Measurements from ENCODE around the gene UIMC1. TPM values are rescaled to one million over a fixed set of nuclear protein-coding genes. Genes with fewer than 3 reads are reported as not detected.

Gene UIMC1
- total and polyA plus RNA-seq, 7 donors = 18.0 to 96.1 (median 40.2) TPM

- Histone ChIP-seq H3K27ac (no peak overlapping the region), H3K9me3 (no peaks in the 10 kb centered on the region), H3K36me3 (no peaks in the 10 kb centered on the region), H3K4me3 (no peak overlapping the region), H3K4me1 (no peaks in the 10 kb centered on the region), H3K27me3 (no peaks in the 10 kb centered on the region)
- WGBS, 2 donors = 89 to 90% methylated on average over 27 of the region's 27 CpGs
- peak; percentile 47 for DNase-seq
- intact Hi-C loops (cut with DNase I) = no loop called here
- TF ChIP-seq EP300 (IDR thresholded peaks at IDR 0.05) (no peak), POLR2AphosphoS5 (IDR thresholded peaks at IDR 0.05) (no peak), POLR2A (IDR thresholded peaks at IDR 0.05) (no peak), CTCF (IDR thresholded peaks at IDR 0.05) (no peak)
Measured at GRCh38 chr5:176888016-176888864, 118.3 kb downstream of the UIMC1 start.

GRCh38 chr5:176887252-176887849 is 119.2 kb downstream of the UIMC1 start:
- no peaks in the 10 kb centered on the region for H3K36me3 ChIP-seq
- TF ChIP-seq CTCF (IDR thresholded peaks at IDR 0.05) = no peak
- TF ChIP-seq POLR2A (IDR thresholded peaks at IDR 0.05) = no peak
- TF ChIP-seq EP300 (IDR thresholded peaks at IDR 0.05) = no peak
- TF ChIP-seq POLR2AphosphoS5 (IDR thresholded peaks at IDR 0.05) = no peak
- 86 to 88% methylated on average over 28 of the region's 28 CpGs for WGBS, 2 donors
- peak; percentile 48 for DNase-seq
- no peaks in the 10 kb centered on the region for H3K9me3 ChIP-seq
- no peak overlapping the region for H3K27ac ChIP-seq
- no peak overlapping the region for H3K4me3 ChIP-seq
- intact Hi-C loops (cut with DNase I) = no loop called here
- H3K4me1 ChIP-seq = no peaks in the 10 kb centered on the region
- no peaks in the 10 kb centered on the region for H3K27me3 ChIP-seq

GRCh38 chr5:176886336-176887251 is 120.0 kb downstream of the UIMC1 start:
- WGBS, 2 donors = 88 to 94% methylated on average over 13 of the region's 13 CpGs
- Histone ChIP-seq H3K9me3 (no peaks in the 10 kb centered on the region), H3K4me1 (no peaks in the 10 kb centered on the region), H3K36me3 (no peaks in the 10 kb centered on the region), H3K27me3 (no peaks in the 10 kb centered on the region), H3K27ac (no peak overlapping the region), H3K4me3 (no peak overlapping the region)
- TF ChIP-seq EP300 (IDR thresholded peaks at IDR 0.05) (no peak), POLR2AphosphoS5 (IDR thresholded peaks at IDR 0.05) (no peak), CTCF (IDR thresholded peaks at IDR 0.05) (no peak), POLR2A (IDR thresholded peaks at IDR 0.05) (no peak)
- intact Hi-C loops (cut with DNase I) = no loop called here
- DNase-seq = peak; percentile 53

GRCh38 chr5:176884571-176884890 is 122.0 kb downstream of the UIMC1 start:
- Histone ChIP-seq H3K36me3 (no peaks in the 10 kb centered on the region), H3K27ac (no peak overlapping the region), H3K4me1 (no peaks in the 10 kb centered on the region), H3K9me3 (no peaks in the 10 kb centered on the region), H3K27me3 (no peaks in the 10 kb centered on the region), H3K4me3 (no peak overlapping the region)
- no peak for TF ChIP-seq POLR2A (IDR thresholded peaks at IDR 0.05)
- no peak for TF ChIP-seq CTCF (IDR thresholded peaks at IDR 0.05)
- TF ChIP-seq POLR2AphosphoS5 (IDR thresholded peaks at IDR 0.05) = no peak
- no peak for TF ChIP-seq EP300 (IDR thresholded peaks at IDR 0.05)
- no peak for DNase-seq
- 46 to 68% methylated on average over 4 of the region's 4 CpGs for WGBS, 2 donors
- intact Hi-C loops (cut with DNase I) = no loop called here
